Activated naive CD8-positive, alpha-beta T cell treated with anti-CD3 and anti-CD28 coated beads for 36 hours (primary cell): ENCODE measurements around the gene COX5B. TPM values are rescaled to one million over a fixed set of nuclear protein-coding genes. Genes with fewer than 3 reads are reported as not detected.
"Not testable (repeated sequence)": the region's sequence is repeated elsewhere in the genome, so short reads cannot be mapped to it uniquely, and the experiment has no call there.

Source experiments
- DNase-seq: peaks from one replicate; pipeline ENCODE4 v3.0.0; 2021
- H3K27ac Mint-ChIP-seq: one replicate; pipeline ENCODE4 v1.8.0; 2022; ENCODE audit warnings: mild to moderate bottlenecking, moderate library complexity, mixed read lengths
- H3K27me3 Mint-ChIP-seq: one replicate; pipeline ENCODE4 v1.8.0; 2022; ENCODE audit warnings: mild to moderate bottlenecking, mixed read lengths
- H3K36me3 Mint-ChIP-seq: one replicate; pipeline ENCODE4 v1.8.0; 2021; ENCODE audit warnings: mild to moderate bottlenecking, mixed read lengths
- H3K4me1 Mint-ChIP-seq: one replicate; pipeline ENCODE4 v1.8.0; 2021; ENCODE audit warnings: mixed read lengths
- H3K4me3 Mint-ChIP-seq: one replicate; pipeline ENCODE4 v1.8.0; 2022; ENCODE audit warnings: mild to moderate bottlenecking, moderate library complexity, mixed read lengths
- H3K9me3 Mint-ChIP-seq: one replicate; pipeline ENCODE4 v1.8.0; 2022; ENCODE audit warnings: mixed read lengths
- total RNA-seq, 2 experiments: library from RNA; stranded (reverse); gene quantifications; one replicate each; pipeline ENCODE4 v1.2.3, GENCODE V29; 2021

Gene COX5B
- total RNA-seq, 2 experiments from 2014 or later: 214 to 225 TPM

GRCh38 chr2:97675430-97676113 is 29.7 kb downstream of the COX5B start:
- Mint-ChIP-seq H3K27me3 (peaks cover 4% of the 10 kb centered on the region), H3K4me3 (no peak overlapping the region), H3K27ac (no peak overlapping the region), H3K36me3 (peaks cover 6% of the 10 kb centered on the region), H3K9me3 (no peaks in the 10 kb centered on the region), H3K4me1 (peaks cover 30% of the 10 kb centered on the region)
- DNase-seq: no peak

- H3K36me3 Mint-ChIP-seq: peaks cover 6% of the 10 kb centered on the region
- H3K27ac Mint-ChIP-seq: peak overlapping the region; percentile 38
- H3K4me3 Mint-ChIP-seq: no peak overlapping the region
- DNase-seq: no peak
- H3K4me1 Mint-ChIP-seq: peaks cover 30% of the 10 kb centered on the region
- H3K27me3 Mint-ChIP-seq: peaks cover 4% of the 10 kb centered on the region
- H3K9me3 Mint-ChIP-seq: no peaks in the 10 kb centered on the region
Observed at GRCh38 chr2:97676620-97677019, 30.8 kb downstream of the COX5B start.

GRCh38 chr2:97677480-97677879 is 31.6 kb downstream of the COX5B start:
- peaks cover 30% of the 10 kb centered on the region for H3K4me1 Mint-ChIP-seq
- H3K27me3 Mint-ChIP-seq: peaks cover 4% of the 10 kb centered on the region
- no peak overlapping the region for H3K4me3 Mint-ChIP-seq
- DNase-seq: no peak
- H3K9me3 Mint-ChIP-seq: no peaks in the 10 kb centered on the region
- H3K36me3 Mint-ChIP-seq: peaks cover 6% of the 10 kb centered on the region
- no peak overlapping the region for H3K27ac Mint-ChIP-seq

- Mint-ChIP-seq H3K27ac (no peak overlapping the region), H3K4me3 (no peak overlapping the region), H3K4me1 (peaks cover 24% of the 10 kb centered on the region), H3K36me3 (peaks cover 6% of the 10 kb centered on the region), H3K9me3 (no peaks in the 10 kb centered on the region), H3K27me3 (peaks cover 4% of the 10 kb centered on the region)
- DNase-seq: no peak
Observed at GRCh38 chr2:97678298-97678697, 32.4 kb downstream of the COX5B start.

GRCh38 chr2:97687235-97687634 is 41.4 kb downstream of the COX5B start:
- H3K4me3 Mint-ChIP-seq, H3K9me3 Mint-ChIP-seq, H3K36me3 Mint-ChIP-seq, H3K27me3 Mint-ChIP-seq, H3K27ac Mint-ChIP-seq: not testable (repeated sequence)
- peak; percentile 17 for DNase-seq
- H3K4me1 Mint-ChIP-seq: peaks cover 12% of the 10 kb centered on the region

- Mint-ChIP-seq H3K36me3 (no peaks in the 10 kb centered on the region), H3K9me3 (no peaks in the 10 kb centered on the region), H3K27ac (peak overlapping the region; percentile 74), H3K4me1 (peaks cover 12% of the 10 kb centered on the region), H3K4me3 (no peak overlapping the region), H3K27me3 (no peaks in the 10 kb centered on the region)
- DNase-seq: no peak
Observed at GRCh38 chr2:97688062-97688827, 42.4 kb downstream of the COX5B start.

GRCh38 chr2:97691166-97691565 is 45.3 kb downstream of the COX5B start:
- Mint-ChIP-seq H3K27ac (no peak overlapping the region), H3K36me3 (no peaks in the 10 kb centered on the region), H3K4me1 (peaks cover 12% of the 10 kb centered on the region), H3K4me3 (no peak overlapping the region), H3K27me3 (no peaks in the 10 kb centered on the region), H3K9me3 (no peaks in the 10 kb centered on the region)
- DNase-seq: no peak

GRCh38 chr2:97693476-97693875 is 47.6 kb downstream of the COX5B start:
- no peak overlapping the region for H3K27ac Mint-ChIP-seq
- no peaks in the 10 kb centered on the region for H3K9me3 Mint-ChIP-seq
- peaks cover 9% of the 10 kb centered on the region for H3K4me1 Mint-ChIP-seq
- H3K36me3 Mint-ChIP-seq: no peaks in the 10 kb centered on the region
- no peaks in the 10 kb centered on the region for H3K27me3 Mint-ChIP-seq
- DNase-seq: no peak
- no peak overlapping the region for H3K4me3 Mint-ChIP-seq

GRCh38 chr2:97695744-97696143 is 49.9 kb downstream of the COX5B start:
- Mint-ChIP-seq H3K27ac (no peak overlapping the region), H3K27me3 (no peaks in the 10 kb centered on the region), H3K4me3 (no peak overlapping the region), H3K36me3 (no peaks in the 10 kb centered on the region), H3K9me3 (no peaks in the 10 kb centered on the region), H3K4me1 (peaks cover 11% of the 10 kb centered on the region)
- DNase-seq: no peak

- Mint-ChIP-seq H3K27me3 (no peaks in the 10 kb centered on the region), H3K4me1 (peaks cover 11% of the 10 kb centered on the region), H3K27ac (peak overlapping the region; percentile 35), H3K4me3 (no peak overlapping the region), H3K9me3 (no peaks in the 10 kb centered on the region), H3K36me3 (no peaks in the 10 kb centered on the region)
- peak; percentile 84 for DNase-seq
Observed at GRCh38 chr2:97697252-97698235, 51.7 kb downstream of the COX5B start.

Other genes starting within 250 kb of the COX5B start
- 10 to 100 TPM; 17.8 to 20.1 TPM for gene ANKRD36B, start 56.2 kb upstream of the COX5B start, total RNA-seq
- 10 to 100 TPM; 85.4 to 89.6 TPM for gene ACTR1B, start 18.0 kb downstream of the COX5B start, total RNA-seq
- gene C2orf92, start 23.7 kb downstream of the COX5B start, total RNA-seq: 1 to 10 TPM; 6.1 to 7.3 TPM
- 100 to 1,000 TPM; 198 to 204 TPM for gene ZAP70, start 67.5 kb downstream of the COX5B start, total RNA-seq